Hippocampal formation (tissue), 2 donors: ENCODE measurements around the gene GATD1.
"Not testable (repeated sequence)": the region's sequence is repeated elsewhere in the genome, so short reads cannot be mapped to it uniquely, and the experiment has no call there.

Experiments used
- DNase-seq, 2 donors: peaks; one replicate each; lab custom pipeline; 2025; lab: John Stamatoyannopoulos, UW

Gene GATD1

GRCh38 chr11:763073-763463 lies 14.2 kb downstream of the GATD1 start:
- no peak for DNase-seq

- peak; percentile 55 to 57 for DNase-seq
These were observed 14.7 kb downstream of the GATD1 start for GRCh38 chr11:762421-763072.

GRCh38 chr11:761526-762108 lies 15.7 kb downstream of the GATD1 start:
- DNase-seq: no peak

GRCh38 chr11:760236-760635 lies 17.1 kb downstream of the GATD1 start:
- DNase-seq: no peak

GRCh38 chr11:749731-750130 lies 27.6 kb downstream of the GATD1 start:
- no peak for DNase-seq

GRCh38 chr11:748007-748359 lies 29.3 kb downstream of the GATD1 start:
- no peak for DNase-seq

- peak; percentile 84 to 90 for DNase-seq
These were observed 29.9 kb downstream of the GATD1 start, which contains the start of gene TALDO1 for GRCh38 chr11:747158-748006. TALDO1 (plus strand) TSS chr11:747464; CDS start chr11:747482, 18 bp downstream.

- peak; percentile 59 to 62 for DNase-seq
These were observed 30.8 kb downstream of the GATD1 start for GRCh38 chr11:746289-747157.

GRCh38 chr11:745428-745827 lies 31.9 kb downstream of the GATD1 start:
- no peak for DNase-seq

- DNase-seq: no peak
These were observed 34.6 kb downstream of the GATD1 start for GRCh38 chr11:742571-743201.

- no peak for DNase-seq
These were observed 35.1 kb downstream of the GATD1 start for GRCh38 chr11:742156-742546.

- not testable (repeated sequence) for DNase-seq
These were observed 39.4 kb downstream of the GATD1 start for GRCh38 chr11:737899-738298.

- peak; percentile 15 to 37 for DNase-seq
These were observed 39.9 kb downstream of the GATD1 start for GRCh38 chr11:737366-737765.

- not testable (repeated sequence) for DNase-seq
These were observed 42.7 kb downstream of the GATD1 start for GRCh38 chr11:734541-734940.

- DNase-seq: no peak
These were observed 44.2 kb downstream of the GATD1 start for GRCh38 chr11:733072-733471.

- peak; percentile 77 to 90 for DNase-seq
These were observed 47.7 kb downstream of the GATD1 start for GRCh38 chr11:729492-730074.

- DNase-seq: no peak
These were observed 48.3 kb downstream of the GATD1 start for GRCh38 chr11:728901-729491.

- peak; percentile 26 to 75 for DNase-seq
These were observed 49.2 kb downstream of the GATD1 start for GRCh38 chr11:727859-728748.

GRCh38 chr11:727281-727701 lies 50.0 kb downstream of the GATD1 start:
- DNase-seq: no peak
